K562 (cell line): Measurements from ENCODE around the gene SETD4. TPM values are rescaled to one million over a fixed set of nuclear protein-coding genes. Genes with fewer than 3 reads are reported as not detected.

ENCODE experiments used
- ATAC-seq: fragments of 200-7000 bp; cut with Tn5 transposase; 3 replicates; pipeline ENCODE4 v1.9.1; 2020; ENCODE audit warnings: moderate library complexity
- BruUV-seq: library from RNA; stranded (reverse); fragments of 400-500 nt; replicated peaks from 2 replicates; lab custom pipeline; 2021; lab: Mats Ljungman, UMichigan
- CTCF ChIA-PET: fragments of 300-600 bp; formaldehyde crosslinking; extraction: SDS; loops from one replicate; lab custom pipeline; 2021; ENCODE audit warnings: low intra/inter-chr PET ratio; lab: Yijun Ruan, JAX
- POLR2A ChIA-PET: fragments of 300-600, 350-650 bp; sonication (Branson Sonifier 250); formaldehyde crosslinking; extraction: SDS; loops from one replicate; lab custom pipeline; 2021; ENCODE audit warnings: antibody characterized with exemption, inconsistent platforms; lab: Yijun Ruan, JAX
- DNase-seq, 4 experiments: peaks; one replicate each; pipeline versions ENCODE4 v3.0.0 to v3.0.0-alpha.2; 2011 to 2018; ENCODE audit warnings: low spot score in 3 of 4, mixed read lengths in 3 of 4; ENCODE audit errors: extremely low read depth in 1 of 4
- FAIRE-seq: peaks from 2 replicates; lab custom pipeline; 2011; peaks lifted over from hg19 to GRCh38; lab: Jason Lieb, UNC
- H2AFZ ChIP-seq: 2 replicates; pipeline ENCODE4 v1.6.0; 2011; ENCODE audit warnings: low read depth, low read length, control low read depth, inconsistent platforms
- H3K27ac ChIP-seq: fragments of 200-600 bp; 3 replicates; pipeline ENCODE4 v1.8.0; 2011; ENCODE audit warnings: low read depth, mild to moderate bottlenecking, control low read depth, inconsistent platforms, low read length, moderate library complexity, mixed read lengths; ENCODE audit errors: extremely low read depth
- H3K27me3 ChIP-seq, 2 experiments: fragments of 300-600 bp in 1 of 2; 2 replicates in 1 of 2; 3 replicates in 1 of 2; pipeline versions ENCODE4 v1.6.0 to v1.8.0; 2011; ENCODE audit warnings: inconsistent platforms in 2 of 2, low read length in 2 of 2, mild to moderate bottlenecking in 1 of 2, mixed read lengths in 1 of 2, moderate library complexity in 1 of 2; ENCODE audit not compliant: control insufficient read depth in 2 of 2, insufficient read depth in 2 of 2
- H3K36me3 ChIP-seq: fragments of 300-600 bp; 3 replicates; pipeline ENCODE4 v1.8.0; 2011; ENCODE audit warnings: mild to moderate bottlenecking, low read length, inconsistent platforms; ENCODE audit not compliant: control insufficient read depth, insufficient read depth
- H3K4me1 ChIP-seq, 2 experiments: fragments of 200-600 bp in 1 of 2; replicated peaks in 1 of 2; 2 replicates in 1 of 2; 3 replicates in 1 of 2; pipeline versions ENCODE4 v1.5.1 to v1.8.0; 2011; ENCODE audit warnings: inconsistent platforms in 2 of 2, low read length in 2 of 2, mild to moderate bottlenecking in 1 of 2, mixed read lengths in 1 of 2, moderate library complexity in 1 of 2; ENCODE audit not compliant: control insufficient read depth in 2 of 2, insufficient read depth in 2 of 2
- H3K4me2 ChIP-seq: 2 replicates; pipeline ENCODE4 v1.6.1; 2011; ENCODE audit warnings: low read length, control low read depth, inconsistent platforms, mixed read lengths; ENCODE audit not compliant: insufficient read depth
- H3K4me3 ChIP-seq: fragments of 200-600 bp; sonication (generic), shearing (Covaris generic); 2 replicates; pipeline ENCODE4 v1.5.1; 2016; ENCODE audit warnings: control low read depth, inconsistent platforms
- H3K79me2 ChIP-seq: fragments of 200-600 bp; 3 replicates; pipeline ENCODE4 v1.8.0; 2011; ENCODE audit warnings: low read length, inconsistent platforms; ENCODE audit not compliant: control insufficient read depth, insufficient read depth
- H3K9ac ChIP-seq, 2 experiments: 2 replicates each; pipeline versions ENCODE4 v1.6.0 to v1.6.1; 2011; ENCODE audit warnings: low read depth in 2 of 2, low read length in 2 of 2, control low read depth in 1 of 2, inconsistent platforms in 1 of 2, mild to moderate bottlenecking in 1 of 2, mixed read lengths in 1 of 2; ENCODE audit not compliant: insufficient read depth in 1 of 2
- H3K9me1 ChIP-seq: one replicate; pipeline ENCODE4 v1.6.0; 2011; ENCODE audit warnings: inconsistent platforms, mild to moderate bottlenecking, low read length, moderate library complexity; ENCODE audit not compliant: control insufficient read depth, insufficient read depth
- H3K9me3 ChIP-seq: replicated peaks from 2 replicates; pipeline ENCODE4 v1.5.1; 2011; ENCODE audit warnings: low read depth, low read length, inconsistent platforms; ENCODE audit not compliant: control insufficient read depth, insufficient read depth
- H4K20me1 ChIP-seq: replicated peaks from 2 replicates; pipeline ENCODE4 v1.6.1; 2011; ENCODE audit warnings: low read length, inconsistent platforms, mixed read lengths; ENCODE audit not compliant: control insufficient read depth, insufficient read depth
- CREBBP ChIP-seq: IDR thresholded peaks from one replicate; pipeline ENCODE4 v1.6.1; 2012; ENCODE audit warnings: low read depth, mild to moderate bottlenecking, control low read depth, inconsistent platforms, low read length
- ETV5 ChIP-seq: sonication (generic); formaldehyde crosslinking; IDR thresholded peaks from 2 replicates; pipeline ENCODE4 v1.4.0; 2020; ENCODE audit warnings: low read depth, mild to moderate bottlenecking, missing genetic modification reagents
- LARP7 ChIP-seq: fragments of 450-650 bp; IDR thresholded peaks from 2 replicates; pipeline ENCODE4 v1.6.1; 2016
- MITF ChIP-seq: IDR thresholded peaks from 2 replicates; pipeline ENCODE4 v1.6.1; 2014; ENCODE audit warnings: antibody characterized with exemption
- NFXL1 ChIP-seq: fragments of 450-650 bp; formaldehyde crosslinking; IDR thresholded peaks from 2 replicates; pipeline ENCODE4 v1.4.0; 2021; ENCODE audit warnings: mild to moderate bottlenecking
- PKNOX1 ChIP-seq: fragments of 450-650 bp; IDR thresholded peaks from 2 replicates; pipeline ENCODE4 v1.6.1; 2016
- RAD21 ChIP-seq, 2 experiments: fragments of 250-450 bp in 1 of 2; fragments of 450-650 bp in 1 of 2; sonication (Bioruptor Pico) in 1 of 2; formaldehyde crosslinking in 1 of 2; IDR thresholded peaks in 1 of 2; conservative IDR thresholded peaks in 1 of 2; 2 replicates each; pipeline versions ENCODE4 v1.4.0 to v1.8.0; 2020 to 2022; ENCODE audit warnings: mild to moderate bottlenecking in 2 of 2, moderate library complexity in 1 of 2
- SMARCA5 ChIP-seq: fragments of 450-650 bp; IDR thresholded peaks from 2 replicates; pipeline ENCODE4 v1.6.1; 2016
- WGBS: fragments of 100-300 bp; shearing (Covaris generic); methylation state at CpG from one replicate; pipeline ENCODE4 v1.1.6; 2016; ENCODE audit warnings: low coverage, mixed read lengths; ENCODE audit not compliant: insufficient coverage; ENCODE audit errors: missing lambda C conversion rate; 5-methylcytosine and 5-hydroxymethylcytosine counted together
- in situ Hi-C: fragments of 300-500 bp; cut with MboI; formaldehyde crosslinking; loops from 4 replicates; pipeline ENCODE4 v1.15.0; 2018; ENCODE audit warnings: inconsistent platforms, mixed read lengths
- intact Hi-C: fragments of 100-400 bp; cut with micrococcal nuclease; formaldehyde crosslinking; loops from 2 replicates; pipeline ENCODE4 v1.14.2; 2022
- polyA plus RNA-seq, 8 experiments: library from polyadenylated mRNA; depleted of rRNA in 4 of 8; stranded (reverse) in 5 of 8; unstranded in 3 of 8; fragments of >200 nt; fragmentation: Nextera tagmentation in 2 of 8; fragmentation: Illumina TruSeq in 1 of 8; extraction: Ambion mirVana in 2 of 8; extraction: Trizol in 1 of 8; gene quantifications; 2 replicates each; pipeline versions ENCODE4 v1.2.1 to v1.2.3, GENCODE V29; 2011 to 2014; ENCODE audit warnings: inconsistent platforms in 1 of 8, missing spikeins in 1 of 8
- total RNA-seq, 7 experiments: library from RNA; depleted of rRNA in 6 of 7; stranded (reverse); fragments of >200 nt in 6 of 7; fragmentation: Illumina TruSeq in 2 of 7; extraction: Trizol in 2 of 7; gene quantifications; 2 replicates each; pipeline versions ENCODE4 v1.2.1 to v1.2.3, GENCODE V29; 2011 to 2021; ENCODE audit warnings: low replicate concordance in 1 of 7
- TF ChIP-seq, protein P1 (sequence below): fragments of 450-650 bp; IDR thresholded peaks from 2 replicates; pipeline ENCODE4 v1.6.1; 2016; ENCODE audit warnings: low read depth

The SETD4 gene
- total and polyA plus RNA-seq, 9 of the 15 experiments (the other 6 are each of a cell fraction or from before 2014, with no cell fraction given) = 16.1 to 51.3 (median 25.7) TPM

- H3K9ac ChIP-seq = no peak overlapping the region
- ChIA-PET POLR2A (no interaction called here), CTCF (no interaction called here)
- BruUV-seq = no TSS peak
- no peaks in the 10 kb centered on the region for H3K79me2 ChIP-seq
- in situ Hi-C loops = loop anchor here (5.0 kb wide), 1 partner anchor 77 kb away; no protein-coding TSS in a partner anchor
- no peaks in the 10 kb centered on the region for H4K20me1 ChIP-seq
- WGBS = 36% methylated on average over 29 of the region's 29 CpGs
- 0 out of 2 replicates have a peak overlapping the region, but pooled peaks have one; percentile 32 for H2AFZ ChIP-seq
- no peaks in the 10 kb centered on the region for H3K9me3 ChIP-seq
- no peaks in the 10 kb centered on the region for H3K4me1 ChIP-seq
- no peaks in the 10 kb centered on the region for H3K9me1 ChIP-seq
- peaks cover 0 to 6% of the 10 kb centered on the region in 2 experiments; a peak in 1 of 5 replicates for H3K27me3 ChIP-seq
- H3K4me3 ChIP-seq = no peak overlapping the region
- no peak overlapping the region for H3K27ac ChIP-seq
- intact Hi-C loops = no loop called here
- DNase-seq (peak in 3 of 4 experiments; percentile 40 to 60 (median 47)), FAIRE-seq (no peak), ATAC-seq (peak; percentile 81)
- no peaks in the 10 kb centered on the region for H3K36me3 ChIP-seq
- no peak overlapping the region for H3K4me2 ChIP-seq
- TF ChIP-seq SMARCA5 (no peak), PKNOX1 (peak; percentile 43; the same call in 1 of the 2 replicates), LARP7 (no peak), NFXL1 (CRISPR knock-in tag) (no peak), ETV5 (CRISPR knock-in tag) (no peak), CREBBP (no peak), MITF (no peak), RAD21 (CRISPR knock-in tag; conservative IDR thresholded peaks at IDR 0.05 in 1 of 2, IDR thresholded peaks at IDR 0.05 in 1 of 2) (peak in 1 of 2 experiments; percentile 62; a peak in 2 of 4 replicates)
- TF ChIP-seq, protein P1, sequence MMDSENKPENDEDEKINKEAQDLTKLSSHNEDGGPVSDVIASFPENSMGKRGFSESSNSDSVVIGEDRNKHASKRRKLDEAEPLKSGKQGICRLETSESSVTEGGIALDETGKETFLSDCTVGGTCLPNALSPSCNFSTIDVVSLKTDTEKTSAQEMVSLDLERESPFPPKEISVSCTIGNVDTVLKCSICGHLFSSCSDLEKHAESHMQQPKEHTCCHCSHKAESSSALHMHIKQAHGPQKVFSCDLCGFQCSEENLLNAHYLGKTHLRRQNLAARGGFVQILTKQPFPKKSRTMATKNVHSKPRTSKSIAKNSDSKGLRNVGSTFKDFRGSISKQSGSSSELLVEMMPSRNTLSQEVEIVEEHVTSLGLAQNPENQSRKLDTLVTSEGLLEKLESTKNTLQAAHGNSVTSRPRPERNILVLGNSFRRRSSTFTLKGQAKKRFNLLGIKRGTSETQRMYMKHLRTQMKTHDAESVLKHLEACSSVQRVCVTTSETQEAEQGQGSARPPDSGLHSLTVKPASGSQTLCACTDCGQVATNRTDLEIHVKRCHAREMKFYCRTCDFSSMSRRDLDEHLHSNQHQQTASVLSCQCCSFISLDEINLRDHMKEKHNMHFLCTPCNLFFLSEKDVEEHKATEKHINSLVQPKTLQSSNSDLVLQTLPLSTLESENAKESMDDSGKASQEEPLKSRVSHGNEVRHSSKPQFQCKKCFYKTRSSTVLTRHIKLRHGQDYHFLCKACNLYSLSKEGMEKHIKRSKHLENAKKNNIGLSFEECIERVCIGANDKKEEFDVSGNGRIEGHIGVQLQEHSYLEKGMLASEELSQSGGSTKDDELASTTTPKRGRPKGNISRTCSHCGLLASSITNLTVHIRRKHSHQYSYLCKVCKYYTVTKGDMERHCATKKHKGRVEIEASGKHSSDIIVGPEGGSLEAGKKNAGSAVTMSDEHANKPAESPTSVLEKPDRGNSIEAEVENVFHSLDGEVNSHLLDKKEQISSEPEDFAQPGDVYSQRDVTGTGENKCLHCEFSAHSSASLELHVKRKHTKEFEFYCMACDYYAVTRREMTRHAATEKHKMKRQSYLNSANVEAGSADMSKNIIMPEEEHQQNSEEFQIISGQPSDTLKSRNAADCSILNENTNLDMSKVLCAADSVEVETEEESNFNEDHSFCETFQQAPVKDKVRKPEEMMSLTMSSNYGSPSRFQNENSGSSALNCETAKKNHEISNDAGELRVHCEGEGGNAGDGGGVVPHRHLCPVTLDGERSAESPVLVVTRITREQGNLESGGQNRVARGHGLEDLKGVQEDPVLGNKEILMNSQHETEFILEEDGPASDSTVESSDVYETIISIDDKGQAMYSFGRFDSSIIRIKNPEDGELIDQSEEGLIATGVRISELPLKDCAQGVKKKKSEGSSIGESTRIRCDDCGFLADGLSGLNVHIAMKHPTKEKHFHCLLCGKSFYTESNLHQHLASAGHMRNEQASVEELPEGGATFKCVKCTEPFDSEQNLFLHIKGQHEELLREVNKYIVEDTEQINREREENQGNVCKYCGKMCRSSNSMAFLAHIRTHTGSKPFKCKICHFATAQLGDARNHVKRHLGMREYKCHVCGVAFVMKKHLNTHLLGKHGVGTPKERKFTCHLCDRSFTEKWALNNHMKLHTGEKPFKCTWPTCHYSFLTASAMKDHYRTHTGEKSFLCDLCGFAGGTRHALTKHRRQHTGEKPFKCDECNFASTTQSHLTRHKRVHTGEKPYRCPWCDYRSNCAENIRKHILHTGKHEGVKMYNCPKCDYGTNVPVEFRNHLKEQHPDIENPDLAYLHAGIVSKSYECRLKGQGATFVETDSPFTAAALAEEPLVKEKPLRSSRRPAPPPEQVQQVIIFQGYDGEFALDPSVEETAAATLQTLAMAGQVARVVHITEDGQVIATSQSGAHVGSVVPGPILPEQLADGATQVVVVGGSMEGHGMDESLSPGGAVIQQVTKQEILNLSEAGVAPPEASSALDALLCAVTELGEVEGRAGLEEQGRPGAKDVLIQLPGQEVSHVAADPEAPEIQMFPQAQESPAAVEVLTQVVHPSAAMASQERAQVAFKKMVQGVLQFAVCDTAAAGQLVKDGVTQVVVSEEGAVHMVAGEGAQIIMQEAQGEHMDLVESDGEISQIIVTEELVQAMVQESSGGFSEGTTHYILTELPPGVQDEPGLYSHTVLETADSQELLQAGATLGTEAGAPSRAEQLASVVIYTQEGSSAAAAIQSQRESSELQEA = no peak
Measured at GRCh38 chr21:36104317-36105300, 44.3 kb upstream of the SETD4 start.
